Heart left ventricle (tissue), 13 donors: ENCODE measurements around the gene LY86.
A peak's percentile ranks its signal among the peaks of the same experiment; 100 is the strongest.

Experiments
- POLR2A ChIP-seq, 2 donors: fragments of 450-650 bp; IDR thresholded peaks; one replicate each; pipeline ENCODE4 v1.6.1; 2017; ENCODE audit warnings: antibody characterized with exemption in 2 of 2, mild to moderate bottlenecking in 2 of 2, moderate library complexity in 2 of 2
- TF ChIP-seq, protein P1 (sequence below), 12 donors: fragments of 200-600 bp; sonication (generic) in 4 of 12; IDR thresholded peaks; one replicate each; pipeline versions ENCODE4 v1.5.0 to v1.8.0; 2018 to 2022; ENCODE audit warnings: antibody characterized with exemption in 12 of 12, mild to moderate bottlenecking in 5 of 12
- donor health status: ischemic (EF 13 %, LVEDD 7.1; RV severe dilation, severe dysfunction).
- donor health status: DM: no; HTN: yes; CAD: no.
- donor health status: DM: no; HTN: no; CAD: no.
- donor health status: ischemic (EF 25% LVEDD 6.9; RV normal size, moderate dysfunction).
- donor health status: ischemic (EF 25% LVEDD 5.7; RV mildly dilated, moderate dysfunction).
- donor health status: ischemic (EF 35%, LVEDD 5.7; RV mildly dilated, moderate dysfunction).
- donor health status: nonischemic (EF 11% LVEDD 7.7; RV severe dilation, severe dysfunction).
- donor health status: DM: yes; HTN: yes; CAD: no.
- donor health status: PGD.
- donor health status: ischemic (EF 29% LVEDD 5.4; RV normal size, mild dysfunction).
- donor health status: nonischemic (EF 23%, LVEDD 6.1; RV moderate dilation, normal function).

DNA sequence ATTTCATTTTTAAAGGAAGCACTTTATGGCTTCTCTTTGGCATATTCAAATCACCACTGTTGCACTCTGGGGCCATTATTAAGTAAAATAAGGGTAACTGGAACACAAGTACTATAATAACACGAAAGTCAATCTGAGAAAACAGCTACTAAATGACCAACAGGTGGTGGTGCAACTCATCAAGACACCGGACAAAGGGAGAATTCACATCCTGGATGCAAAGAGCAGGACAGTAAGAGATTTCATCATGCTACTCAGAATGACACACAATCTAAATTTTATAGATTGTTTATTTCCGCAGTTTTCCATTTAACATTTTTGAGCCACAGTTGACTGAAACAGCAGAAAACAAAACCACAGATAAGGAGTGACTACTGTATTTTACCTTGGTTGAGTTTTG, 27.6 kb upstream of the LY86 start:
- TF ChIP-seq, protein P1, sequence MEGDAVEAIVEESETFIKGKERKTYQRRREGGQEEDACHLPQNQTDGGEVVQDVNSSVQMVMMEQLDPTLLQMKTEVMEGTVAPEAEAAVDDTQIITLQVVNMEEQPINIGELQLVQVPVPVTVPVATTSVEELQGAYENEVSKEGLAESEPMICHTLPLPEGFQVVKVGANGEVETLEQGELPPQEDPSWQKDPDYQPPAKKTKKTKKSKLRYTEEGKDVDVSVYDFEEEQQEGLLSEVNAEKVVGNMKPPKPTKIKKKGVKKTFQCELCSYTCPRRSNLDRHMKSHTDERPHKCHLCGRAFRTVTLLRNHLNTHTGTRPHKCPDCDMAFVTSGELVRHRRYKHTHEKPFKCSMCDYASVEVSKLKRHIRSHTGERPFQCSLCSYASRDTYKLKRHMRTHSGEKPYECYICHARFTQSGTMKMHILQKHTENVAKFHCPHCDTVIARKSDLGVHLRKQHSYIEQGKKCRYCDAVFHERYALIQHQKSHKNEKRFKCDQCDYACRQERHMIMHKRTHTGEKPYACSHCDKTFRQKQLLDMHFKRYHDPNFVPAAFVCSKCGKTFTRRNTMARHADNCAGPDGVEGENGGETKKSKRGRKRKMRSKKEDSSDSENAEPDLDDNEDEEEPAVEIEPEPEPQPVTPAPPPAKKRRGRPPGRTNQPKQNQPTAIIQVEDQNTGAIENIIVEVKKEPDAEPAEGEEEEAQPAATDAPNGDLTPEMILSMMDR (IDR thresholded peaks at IDR 0.05), result peak in 8 of 12 donors; percentile 11 to 52 (median 28)
- no peak for TF ChIP-seq POLR2A (IDR thresholded peaks at IDR 0.05)
